Stomach (tissue), 4 donors: ENCODE data around the gene MAF.

Source experiments
- POLR2A ChIP-seq, 4 donors: fragments of 450-650 bp; IDR thresholded peaks; one replicate each; pipeline ENCODE4 v1.6.1; 2016; ENCODE audit warnings: antibody characterized with exemption in 4 of 4, control low read depth in 2 of 4, mild to moderate bottlenecking in 1 of 4, moderate library complexity in 1 of 4
- TF ChIP-seq, protein P1 (sequence below), 7 experiments: fragments of 450-650 bp in 4 of 7; fragments of 200-600 bp in 3 of 7; sonication (generic) in 3 of 7; IDR thresholded peaks; one replicate each; pipeline ENCODE4 v1.5.1; 2016 to 2019; ENCODE audit warnings: antibody characterized with exemption in 7 of 7, control low read depth in 2 of 7, mild to moderate bottlenecking in 1 of 7

GRCh38 chr16:79609861-79610260 lies 9.3 kb upstream of the MAF start:
- TF ChIP-seq, protein P1, sequence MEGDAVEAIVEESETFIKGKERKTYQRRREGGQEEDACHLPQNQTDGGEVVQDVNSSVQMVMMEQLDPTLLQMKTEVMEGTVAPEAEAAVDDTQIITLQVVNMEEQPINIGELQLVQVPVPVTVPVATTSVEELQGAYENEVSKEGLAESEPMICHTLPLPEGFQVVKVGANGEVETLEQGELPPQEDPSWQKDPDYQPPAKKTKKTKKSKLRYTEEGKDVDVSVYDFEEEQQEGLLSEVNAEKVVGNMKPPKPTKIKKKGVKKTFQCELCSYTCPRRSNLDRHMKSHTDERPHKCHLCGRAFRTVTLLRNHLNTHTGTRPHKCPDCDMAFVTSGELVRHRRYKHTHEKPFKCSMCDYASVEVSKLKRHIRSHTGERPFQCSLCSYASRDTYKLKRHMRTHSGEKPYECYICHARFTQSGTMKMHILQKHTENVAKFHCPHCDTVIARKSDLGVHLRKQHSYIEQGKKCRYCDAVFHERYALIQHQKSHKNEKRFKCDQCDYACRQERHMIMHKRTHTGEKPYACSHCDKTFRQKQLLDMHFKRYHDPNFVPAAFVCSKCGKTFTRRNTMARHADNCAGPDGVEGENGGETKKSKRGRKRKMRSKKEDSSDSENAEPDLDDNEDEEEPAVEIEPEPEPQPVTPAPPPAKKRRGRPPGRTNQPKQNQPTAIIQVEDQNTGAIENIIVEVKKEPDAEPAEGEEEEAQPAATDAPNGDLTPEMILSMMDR (IDR thresholded peaks at IDR 0.05): no peak
- TF ChIP-seq POLR2A (IDR thresholded peaks at IDR 0.05): no peak
